ENCODE data around the gene CLIC5. TPM values are rescaled to one million over a fixed set of nuclear protein-coding genes. Genes with fewer than 3 reads are reported as not detected.

Gene CLIC5
- total RNA-seq, 1 experiment from 2014 or later, result 0.05 TPM

- Histone ChIP-seq H3K27me3 (ENCODE audit: control insufficient read depth, insufficient read depth, low read length) (peaks cover 2% of the 10 kb centered on the region; the same call in 1 of the 2 replicates), H3K27ac (ENCODE audit: low read length) (no peak overlapping the region), H3K4me3 (ENCODE audit: low read depth in 2 of 2, low read length in 2 of 2) (no peak overlapping the region), H3K9me3 (ENCODE audit: control insufficient read depth, insufficient read depth, low read depth, low read length) (no peaks in the 10 kb centered on the region), H3K4me1 (ENCODE audit: control insufficient read depth, insufficient read depth, low read length) (no peaks in the 10 kb centered on the region), H3K36me3 (ENCODE audit: control insufficient read depth, insufficient read depth, low read length) (no peaks in the 10 kb centered on the region)
- POLR2A ChIA-PET, result no interaction called here
- CTCF ChIA-PET, result no interaction called here
- TF ChIP-seq SIN3A (IDR thresholded peaks at IDR 0.05; ENCODE audit: borderline replicate concordance, insufficient read depth, low read depth, low read length), result no peak
- TF ChIP-seq, protein P1, sequence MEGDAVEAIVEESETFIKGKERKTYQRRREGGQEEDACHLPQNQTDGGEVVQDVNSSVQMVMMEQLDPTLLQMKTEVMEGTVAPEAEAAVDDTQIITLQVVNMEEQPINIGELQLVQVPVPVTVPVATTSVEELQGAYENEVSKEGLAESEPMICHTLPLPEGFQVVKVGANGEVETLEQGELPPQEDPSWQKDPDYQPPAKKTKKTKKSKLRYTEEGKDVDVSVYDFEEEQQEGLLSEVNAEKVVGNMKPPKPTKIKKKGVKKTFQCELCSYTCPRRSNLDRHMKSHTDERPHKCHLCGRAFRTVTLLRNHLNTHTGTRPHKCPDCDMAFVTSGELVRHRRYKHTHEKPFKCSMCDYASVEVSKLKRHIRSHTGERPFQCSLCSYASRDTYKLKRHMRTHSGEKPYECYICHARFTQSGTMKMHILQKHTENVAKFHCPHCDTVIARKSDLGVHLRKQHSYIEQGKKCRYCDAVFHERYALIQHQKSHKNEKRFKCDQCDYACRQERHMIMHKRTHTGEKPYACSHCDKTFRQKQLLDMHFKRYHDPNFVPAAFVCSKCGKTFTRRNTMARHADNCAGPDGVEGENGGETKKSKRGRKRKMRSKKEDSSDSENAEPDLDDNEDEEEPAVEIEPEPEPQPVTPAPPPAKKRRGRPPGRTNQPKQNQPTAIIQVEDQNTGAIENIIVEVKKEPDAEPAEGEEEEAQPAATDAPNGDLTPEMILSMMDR (IDR thresholded peaks at IDR 0.05), result no peak
- TF ChIP-seq, protein P2, sequence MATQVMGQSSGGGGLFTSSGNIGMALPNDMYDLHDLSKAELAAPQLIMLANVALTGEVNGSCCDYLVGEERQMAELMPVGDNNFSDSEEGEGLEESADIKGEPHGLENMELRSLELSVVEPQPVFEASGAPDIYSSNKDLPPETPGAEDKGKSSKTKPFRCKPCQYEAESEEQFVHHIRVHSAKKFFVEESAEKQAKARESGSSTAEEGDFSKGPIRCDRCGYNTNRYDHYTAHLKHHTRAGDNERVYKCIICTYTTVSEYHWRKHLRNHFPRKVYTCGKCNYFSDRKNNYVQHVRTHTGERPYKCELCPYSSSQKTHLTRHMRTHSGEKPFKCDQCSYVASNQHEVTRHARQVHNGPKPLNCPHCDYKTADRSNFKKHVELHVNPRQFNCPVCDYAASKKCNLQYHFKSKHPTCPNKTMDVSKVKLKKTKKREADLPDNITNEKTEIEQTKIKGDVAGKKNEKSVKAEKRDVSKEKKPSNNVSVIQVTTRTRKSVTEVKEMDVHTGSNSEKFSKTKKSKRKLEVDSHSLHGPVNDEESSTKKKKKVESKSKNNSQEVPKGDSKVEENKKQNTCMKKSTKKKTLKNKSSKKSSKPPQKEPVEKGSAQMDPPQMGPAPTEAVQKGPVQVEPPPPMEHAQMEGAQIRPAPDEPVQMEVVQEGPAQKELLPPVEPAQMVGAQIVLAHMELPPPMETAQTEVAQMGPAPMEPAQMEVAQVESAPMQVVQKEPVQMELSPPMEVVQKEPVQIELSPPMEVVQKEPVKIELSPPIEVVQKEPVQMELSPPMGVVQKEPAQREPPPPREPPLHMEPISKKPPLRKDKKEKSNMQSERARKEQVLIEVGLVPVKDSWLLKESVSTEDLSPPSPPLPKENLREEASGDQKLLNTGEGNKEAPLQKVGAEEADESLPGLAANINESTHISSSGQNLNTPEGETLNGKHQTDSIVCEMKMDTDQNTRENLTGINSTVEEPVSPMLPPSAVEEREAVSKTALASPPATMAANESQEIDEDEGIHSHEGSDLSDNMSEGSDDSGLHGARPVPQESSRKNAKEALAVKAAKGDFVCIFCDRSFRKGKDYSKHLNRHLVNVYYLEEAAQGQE (IDR thresholded peaks at IDR 0.05; ENCODE audit: insufficient read depth in 1 of 2, low read depth in 2 of 2, low read length in 1 of 2), result no peak
- TF ChIP-seq POLR2AphosphoS5 (IDR thresholded peaks at IDR 0.05; ENCODE audit: low read depth, low read length), result no peak
- no peak for TF ChIP-seq TCF7L2 (IDR thresholded peaks at IDR 0.05; ENCODE audit: low read depth, low read length)
- ATAC-seq, result no peak
- in situ Hi-C loops (cut with HindIII; ENCODE audit: low pct_unique_long_range_greater_than_20kb, low sequenced_read_pairs) (no loop called here), intact Hi-C loops (cut with micrococcal nuclease; ENCODE audit: unreplicated experiment) (no loop called here)
- no peak for DNase-seq (ENCODE audit: low read depth, low spot score)
- no TSS peak for BruUV-seq (replicated peaks)
These were observed 104.0 kb downstream of the CLIC5 start for GRCh38 chr6:45911691-45912090.

DNA sequence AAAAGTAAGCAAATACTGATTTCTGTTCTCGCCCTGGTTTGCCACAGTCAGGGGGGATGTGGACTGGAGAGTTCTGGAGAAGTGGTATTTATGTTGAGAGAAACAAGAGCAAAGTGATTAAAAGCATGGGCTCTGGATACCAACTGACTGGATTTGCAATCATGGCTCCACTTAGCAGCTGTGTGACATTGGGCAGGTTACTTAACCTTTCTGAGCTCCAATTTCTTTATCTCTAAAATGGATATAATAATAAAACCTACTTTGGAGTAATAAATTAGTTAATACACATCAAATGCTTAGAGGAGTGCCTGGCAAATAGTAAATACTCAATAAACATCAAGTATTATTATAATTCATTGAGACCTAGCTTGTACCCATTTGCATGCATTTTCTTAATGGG lies 111.7 kb downstream of the CLIC5 start:
- ChIA-PET POLR2A (no interaction called here), CTCF (no interaction called here)
- Histone ChIP-seq H3K36me3 (ENCODE audit: control insufficient read depth, insufficient read depth, low read length) (no peaks in the 10 kb centered on the region), H3K9me3 (ENCODE audit: control insufficient read depth, insufficient read depth, low read depth, low read length) (no peaks in the 10 kb centered on the region), H3K4me1 (ENCODE audit: control insufficient read depth, insufficient read depth, low read length) (no peaks in the 10 kb centered on the region), H3K27me3 (ENCODE audit: control insufficient read depth, insufficient read depth, low read length) (peaks cover 2% of the 10 kb centered on the region; the same call in 1 of the 2 replicates), H3K27ac (ENCODE audit: low read length) (no peak overlapping the region), H3K4me3 (ENCODE audit: low read depth in 2 of 2, low read length in 2 of 2) (no peak overlapping the region)
- intact Hi-C loops (cut with micrococcal nuclease; ENCODE audit: unreplicated experiment), result no loop called here
- in situ Hi-C loops (cut with HindIII; ENCODE audit: low pct_unique_long_range_greater_than_20kb, low sequenced_read_pairs), result no loop called here
- DNase-seq (ENCODE audit: low read depth, low spot score) (no peak), ATAC-seq (no peak)
- TF ChIP-seq POLR2AphosphoS5 (IDR thresholded peaks at IDR 0.05; ENCODE audit: low read depth, low read length), result no peak
- TF ChIP-seq, protein P2 (IDR thresholded peaks at IDR 0.05; ENCODE audit: insufficient read depth in 1 of 2, low read depth in 2 of 2, low read length in 1 of 2), result no peak
- TF ChIP-seq, protein P1 (IDR thresholded peaks at IDR 0.05), result no peak
- no peak for TF ChIP-seq TCF7L2 (IDR thresholded peaks at IDR 0.05; ENCODE audit: low read depth, low read length)
- TF ChIP-seq SIN3A (IDR thresholded peaks at IDR 0.05; ENCODE audit: borderline replicate concordance, insufficient read depth, low read depth, low read length), result no peak
- no TSS peak for BruUV-seq (replicated peaks)

Data from Panc1 (cell line).